HT-29 (cell line): Measurements from ENCODE around the gene PRAMEF17. TPM values are rescaled to one million over a fixed set of nuclear protein-coding genes. Genes with fewer than 3 reads are reported as not detected.

Experiments used
- total RNA-seq: library from RNA; depleted of rRNA; stranded (reverse); fragments of >200 nt; shearing (Covaris generic); gene quantifications from 2 replicates; pipeline ENCODE4 v1.2.3, GENCODE V29; 2014; rRNA removed

The PRAMEF17 gene
- total RNA-seq, 1 experiment from 2014 or later = not detected

Other genes with a start within 250 kb of the PRAMEF17 start
- gene PRAMEF26, start 233.6 kb upstream of the PRAMEF17 start, total RNA-seq = not detected in 2 replicates
- not detected in 2 replicates for gene HNRNPCL4, start 224.0 kb upstream of the PRAMEF17 start, total RNA-seq
- gene PRAMEF9, start 217.8 kb upstream of the PRAMEF17 start, total RNA-seq = not detected in 2 replicates
- gene PRAMEF13, start 188.2 kb upstream of the PRAMEF17 start, total RNA-seq = not detected in 2 replicates
- not detected in 2 replicates for gene PRAMEF18, start 163.5 kb upstream of the PRAMEF17 start, total RNA-seq
- gene PRAMEF5, start 135.4 kb upstream of the PRAMEF17 start, total RNA-seq = not detected in 2 replicates
- gene PRAMEF8, start 104.5 kb upstream of the PRAMEF17 start, total RNA-seq = not detected in 2 replicates
- not detected in 2 replicates for gene PRAMEF33, start 86.1 kb upstream of the PRAMEF17 start, total RNA-seq
- not detected in 2 replicates for gene PRAMEF15, start 74.1 kb upstream of the PRAMEF17 start, total RNA-seq
- gene PRAMEF14, start 42.5 kb upstream of the PRAMEF17 start, total RNA-seq = not detected in 2 replicates
- not detected in 2 replicates for gene PRAMEF19, start 17.7 kb upstream of the PRAMEF17 start, total RNA-seq
- not detected in 2 replicates for gene PRAMEF20, start 20.8 kb downstream of the PRAMEF17 start, total RNA-seq
- not detected in 2 replicates for gene LRRC38, start 124.4 kb downstream of the PRAMEF17 start, total RNA-seq
- gene PDPN, start 194.2 kb downstream of the PRAMEF17 start, total RNA-seq = not detected in 2 replicates